ENCODE data around the gene P2RX6.
A peak's percentile ranks its signal among the peaks of the same experiment; 100 is the strongest.

Gene P2RX6

GRCh38 chr22:20979940-20980453 is 35.0 kb upstream of the P2RX6 start:
- DNase-seq (ENCODE audit: low read depth) = no peak

- no peak for DNase-seq (ENCODE audit: low read depth)
These were observed 34.4 kb upstream of the P2RX6 start for GRCh38 chr22:20980523-20980922.

- DNase-seq (ENCODE audit: low read depth) = no peak
These were observed 33.8 kb upstream of the P2RX6 start for GRCh38 chr22:20980938-20981722.

- DNase-seq (ENCODE audit: low read depth) = peak; percentile 53
These were observed 33.0 kb upstream of the P2RX6 start, which contains the start of gene LZTR1 for GRCh38 chr22:20981787-20982562. TSS of gene LZTR1 (plus strand) at chr22:20982297. CDS start at chr22:20982372, 75 bp downstream.

- DNase-seq (ENCODE audit: low read depth) = no peak
These were observed 32.4 kb upstream of the P2RX6 start for GRCh38 chr22:20982563-20982882.

GRCh38 chr22:20983081-20983771 is 31.7 kb upstream of the P2RX6 start:
- no peak for DNase-seq (ENCODE audit: low read depth)

GRCh38 chr22:20985720-20986119 is 29.2 kb upstream of the P2RX6 start:
- DNase-seq (ENCODE audit: low read depth) = no peak

GRCh38 chr22:20986365-20986764 is 28.6 kb upstream of the P2RX6 start:
- DNase-seq (ENCODE audit: low read depth) = no peak

- DNase-seq (ENCODE audit: low read depth) = no peak
These were observed 27.6 kb upstream of the P2RX6 start for GRCh38 chr22:20987375-20987774.

GRCh38 chr22:20988573-20989322 is 26.2 kb upstream of the P2RX6 start:
- DNase-seq (ENCODE audit: low read depth) = no peak

GRCh38 chr22:20989323-20990138 is 25.4 kb upstream of the P2RX6 start:
- no peak for DNase-seq (ENCODE audit: low read depth)

GRCh38 chr22:20990184-20991180 is 24.5 kb upstream of the P2RX6 start:
- no peak for DNase-seq (ENCODE audit: low read depth)

GRCh38 chr22:20991252-20992055 is 23.5 kb upstream of the P2RX6 start:
- DNase-seq (ENCODE audit: low read depth) = no peak

GRCh38 chr22:20992056-20992442 is 22.9 kb upstream of the P2RX6 start:
- DNase-seq (ENCODE audit: low read depth) = no peak

- no peak for DNase-seq (ENCODE audit: low read depth)
These were observed 22.3 kb upstream of the P2RX6 start for GRCh38 chr22:20992456-20993303.

GRCh38 chr22:20993304-20994127 is 21.4 kb upstream of the P2RX6 start:
- no peak for DNase-seq (ENCODE audit: low read depth)
